ENCODE measurements around the gene MRPL54. TPM values are rescaled to one million over a fixed set of nuclear protein-coding genes. Genes with fewer than 3 reads are reported as not detected.
"Not testable (repeated sequence)": the region's sequence is repeated elsewhere in the genome, so short reads cannot be mapped to it uniquely, and the experiment has no call there.

The MRPL54 gene
- total RNA-seq, 3 donors from 2014 or later = 51.6 to 64.9 (median 56.2) TPM

GRCh38 chr19:3761382-3762129 is 926 bp upstream of the MRPL54 start, which contains the start of gene APBA3:
Gene APBA3 (minus strand): TSS chr19:3761692. CDS start chr19:3760264, 1,428 bp downstream.
- intact Hi-C loops (cut with DNase I, micrococcal nuclease) = no loop called here
- Histone ChIP-seq H3K4me1 (ENCODE audit: low read depth) (peaks cover 30% of the 10 kb centered on the region), H3K36me3 (ENCODE audit: low read depth) (no peaks in the 10 kb centered on the region), H3K9me3 (no peaks in the 10 kb centered on the region), H3K4me3 (peak within 1 kb of the TSS; percentile 78)
- DNase-seq = peak; percentile 95 to 97 (median 95)
- peak; percentile 76 for ATAC-seq
- peak; percentile 60 for TF ChIP-seq CTCF (IDR thresholded peaks at IDR 0.05)

GRCh38 chr19:3762130-3762473 is 380 bp upstream of the MRPL54 start:
- no peak for TF ChIP-seq CTCF (IDR thresholded peaks at IDR 0.05)
- ATAC-seq (no peak), DNase-seq (no peak)
- intact Hi-C loops (cut with DNase I, micrococcal nuclease) = no loop called here
- Histone ChIP-seq H3K36me3 (ENCODE audit: low read depth) (peaks cover 1% of the 10 kb centered on the region), H3K9me3 (no peaks in the 10 kb centered on the region), H3K4me3 (no peak overlapping the region), H3K4me1 (ENCODE audit: low read depth) (peaks cover 30% of the 10 kb centered on the region)

GRCh38 chr19:3765121-3765520 is 2.6 kb downstream of the MRPL54 start:
- peaks cover 4% of the 10 kb centered on the region for H3K36me3 ChIP-seq (ENCODE audit: low read depth)
- no peak overlapping the region for H3K4me3 ChIP-seq
- intact Hi-C loops (cut with DNase I, micrococcal nuclease) = no loop called here
- H3K4me1 ChIP-seq (ENCODE audit: low read depth) = peaks cover 20% of the 10 kb centered on the region
- no peak for ATAC-seq
- H3K9me3 ChIP-seq = no peaks in the 10 kb centered on the region
- no peak for DNase-seq
- no peak for TF ChIP-seq CTCF (IDR thresholded peaks at IDR 0.05)

- not testable (repeated sequence) for DNase-seq; H3K36me3 ChIP-seq (ENCODE audit: low read depth)
Observed at GRCh38 chr19:3765757-3766156, 3.3 kb downstream of the MRPL54 start.

GRCh38 chr19:3766520-3766919 is 4.0 kb downstream of the MRPL54 start:
- TF ChIP-seq CTCF (IDR thresholded peaks at IDR 0.05) = no peak
- Histone ChIP-seq H3K36me3 (ENCODE audit: low read depth) (peaks cover 4% of the 10 kb centered on the region), H3K4me1 (ENCODE audit: low read depth) (peaks cover 12% of the 10 kb centered on the region), H3K4me3 (no peak overlapping the region), H3K9me3 (no peaks in the 10 kb centered on the region)
- ATAC-seq = no peak
- DNase-seq = no peak
- intact Hi-C loops (cut with DNase I, micrococcal nuclease) = no loop called here

More at GRCh38 chr19:3765757-3766156, 3.3 kb downstream of the MRPL54 start:
- intact Hi-C loops (cut with DNase I, micrococcal nuclease); H3K9me3 ChIP-seq; H3K4me3 ChIP-seq; ATAC-seq: not testable (repeated sequence)
- H3K4me1 ChIP-seq (ENCODE audit: low read depth) = peaks cover 14% of the 10 kb centered on the region

- peaks cover 4% of the 10 kb centered on the region for H3K36me3 ChIP-seq (ENCODE audit: low read depth)
- no peak for ATAC-seq
- H3K4me1 ChIP-seq (ENCODE audit: low read depth) = peaks cover 12% of the 10 kb centered on the region
- intact Hi-C loops (cut with DNase I, micrococcal nuclease) = no loop called here
- TF ChIP-seq CTCF (IDR thresholded peaks at IDR 0.05) = no peak
- H3K4me3 ChIP-seq = no peak overlapping the region
- no peak for DNase-seq
- no peaks in the 10 kb centered on the region for H3K9me3 ChIP-seq
Observed at GRCh38 chr19:3767050-3767449, 4.6 kb downstream of the MRPL54 start.
